Esophagus squamous epithelium (tissue), 5 donors: Measurements from ENCODE around the gene FRK. TPM values are rescaled to one million over a fixed set of nuclear protein-coding genes. Genes with fewer than 3 reads are reported as not detected.

ENCODE experiments used
- DNase-seq: peaks from one replicate; lab custom pipeline; 2025; lab: John Stamatoyannopoulos, UW
- H3K27ac ChIP-seq, 4 donors: fragments of 200-600 bp; sonication (generic); one replicate each; pipeline ENCODE4 v1.5.1; 2016 to 2019; ENCODE audit warnings: mild to moderate bottlenecking in 1 of 4
- H3K27me3 ChIP-seq, 4 donors: fragments of 200-600 bp; sonication (generic); 1 replicate in 3 of 4; 2 replicates in 1 of 4; pipeline versions ENCODE4 v1.5.1 to v1.6.0; 2017 to 2021; ENCODE audit warnings: antibody characterized with exemption in 1 of 4
- H3K36me3 ChIP-seq, 3 donors: fragments of 200-600 bp; sonication (generic); one replicate each; pipeline ENCODE4 v1.5.1; 2016 to 2019
- H3K4me1 ChIP-seq, 3 donors: fragments of 200-600 bp; sonication (generic); one replicate each; pipeline ENCODE4 v1.5.1; 2017 to 2019
- H3K4me3 ChIP-seq, 4 donors: fragments of 200-600 bp; sonication (generic); 1 replicate in 3 of 4; 2 replicates in 1 of 4; pipeline ENCODE4 v1.5.1; 2016 to 2019; ENCODE audit warnings: mild to moderate bottlenecking in 2 of 4, moderate library complexity in 1 of 4
- H3K9me3 ChIP-seq, 3 donors: fragments of 200-600 bp; sonication (generic); one replicate each; pipeline ENCODE4 v1.5.1; 2016 to 2019
- CTCF ChIP-seq, 6 experiments: fragments of 450-650 bp in 4 of 6; fragments of 200-600 bp in 2 of 6; sonication (generic) in 2 of 6; IDR thresholded peaks; one replicate each; pipeline ENCODE4 v1.5.1; 2016 to 2019; ENCODE audit warnings: antibody characterized with exemption in 6 of 6, mild to moderate bottlenecking in 4 of 6, moderate library complexity in 4 of 6
- POLR2A ChIP-seq, 4 donors: fragments of 450-650 bp; IDR thresholded peaks; one replicate each; pipeline ENCODE4 v1.6.1; 2017; ENCODE audit warnings: antibody characterized with exemption in 4 of 4, mild to moderate bottlenecking in 4 of 4, moderate library complexity in 3 of 4
- WGBS, 2 donors: methylation state at CpG; one replicate each; pipeline ENCODE4 v1.1.5; 2018; 5-methylcytosine and 5-hydroxymethylcytosine counted together
- intact Hi-C: fragments of 100-400 bp; cut with DNase I; formaldehyde crosslinking; loops from one replicate; pipeline ENCODE4 v1.15.0; 2022
- total RNA-seq, 4 donors: library from RNA; depleted of rRNA; stranded (reverse); fragments of >200 nt; gene quantifications; one replicate each; pipeline ENCODE4 v1.1.0, GENCODE V29; 2016
- donor health status: DM: yes; HTN: yes; CAD: no.

FRK gene
- total RNA-seq, 4 donors from 2014 or later = 5.0 to 12.1 (median 10.0) TPM

DNA sequence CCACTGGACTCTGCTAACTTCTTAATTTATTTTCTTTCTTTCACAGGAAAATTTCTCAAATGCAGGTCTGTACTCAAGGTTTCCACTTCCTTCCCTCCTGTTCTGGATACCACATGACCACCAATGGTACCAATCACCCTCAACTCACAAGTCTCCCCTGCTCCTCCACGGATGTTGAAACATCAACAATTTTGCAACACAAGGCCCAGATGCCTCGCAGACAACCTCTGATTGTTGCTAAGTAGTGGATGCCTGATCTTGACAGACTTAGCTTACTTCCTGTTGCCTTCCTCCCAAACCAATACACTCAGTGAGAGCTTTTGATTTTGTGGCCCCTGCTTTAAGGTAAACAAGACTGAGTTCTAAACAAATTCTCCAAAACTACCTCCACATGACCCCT, 146.6 kb downstream of the FRK start:
- H3K27ac ChIP-seq = no peak overlapping the region
- WGBS, 2 donors = 30 to 36% methylated on average over 2 of the region's 2 CpGs
- TF ChIP-seq CTCF (IDR thresholded peaks at IDR 0.05) (no peak), POLR2A (IDR thresholded peaks at IDR 0.05) (no peak)
- DNase-seq = no peak
- intact Hi-C loops = no loop called here
- H3K27me3 ChIP-seq = peaks cover 0 to 3% (median 0%) of the 10 kb centered on the region in 4 donors
- no peaks in the 10 kb centered on the region for H3K4me1 ChIP-seq
- no peaks in the 10 kb centered on the region for H3K36me3 ChIP-seq
- no peak overlapping the region for H3K4me3 ChIP-seq
- no peaks in the 10 kb centered on the region for H3K9me3 ChIP-seq

DNA sequence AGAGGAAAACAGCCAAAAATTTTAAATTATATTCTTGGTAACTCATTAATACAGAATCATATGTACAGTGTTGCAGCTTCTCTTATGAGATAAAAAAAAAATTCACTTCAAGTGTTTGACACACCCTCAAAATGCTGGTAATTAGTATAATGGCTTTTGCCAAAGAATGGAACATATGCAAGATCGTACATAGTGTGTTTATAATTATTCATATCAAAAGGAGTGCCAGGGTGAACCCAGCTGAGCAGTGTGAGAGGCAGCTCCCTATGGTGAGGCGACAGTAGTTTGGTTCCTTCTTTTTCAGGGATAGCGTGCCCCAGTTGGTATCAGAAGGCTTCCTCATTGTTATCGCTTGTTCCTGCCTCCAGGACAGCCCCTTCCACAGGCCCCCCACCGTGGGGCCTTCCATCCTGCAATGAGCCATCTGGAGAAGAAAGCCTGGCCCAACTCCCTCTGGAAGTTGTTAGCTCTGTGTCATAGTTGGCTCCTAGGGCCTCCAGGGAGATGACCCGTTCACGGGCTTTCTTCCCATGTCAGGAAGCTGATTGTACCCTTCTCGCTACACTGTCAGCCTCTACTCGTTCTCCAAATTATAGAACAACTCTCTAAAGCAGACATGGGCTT, 150.7 kb downstream of the FRK start:
- WGBS, 2 donors = 59 to 82% methylated on average over 9 of the region's 9 CpGs
- intact Hi-C loops = no loop called here
- Histone ChIP-seq H3K27ac (no peak overlapping the region), H3K4me1 (no peaks in the 10 kb centered on the region), H3K9me3 (no peaks in the 10 kb centered on the region), H3K36me3 (no peaks in the 10 kb centered on the region), H3K4me3 (no peak overlapping the region), H3K27me3 (peaks cover 0 to 3% (median 0%) of the 10 kb centered on the region in 4 donors)
- DNase-seq = no peak
- TF ChIP-seq CTCF (IDR thresholded peaks at IDR 0.05) (no peak), POLR2A (IDR thresholded peaks at IDR 0.05) (no peak)

DNA sequence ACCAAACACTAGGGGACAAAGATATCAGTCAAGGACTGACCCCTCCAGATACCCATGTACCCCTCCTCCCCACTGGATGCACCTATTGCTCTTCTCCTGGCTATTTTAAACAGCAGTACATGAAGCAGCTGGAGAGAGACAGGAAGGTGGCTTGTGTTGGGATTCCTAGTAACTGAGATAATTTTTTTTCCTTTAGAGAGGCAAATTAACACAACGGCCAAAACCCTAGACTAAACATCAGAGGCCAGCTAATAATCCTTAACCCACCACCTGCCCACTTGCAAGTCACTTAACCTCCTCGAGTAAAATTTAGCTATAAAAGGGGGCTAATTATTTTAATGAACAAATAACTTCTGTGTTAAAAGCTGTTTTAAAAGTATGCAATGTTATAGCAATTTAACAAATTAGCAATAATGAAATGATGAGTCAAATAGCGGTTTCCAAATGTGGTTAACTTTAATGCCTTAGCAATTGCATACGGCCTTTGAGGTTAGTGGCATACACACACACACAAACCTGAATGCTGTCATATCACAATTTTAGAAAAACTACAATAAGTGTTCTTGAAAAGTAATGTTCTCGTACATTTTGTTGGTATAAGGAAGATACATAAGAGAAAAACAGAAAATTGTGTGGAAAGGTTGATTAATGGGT, 151.7 kb downstream of the FRK start:
- WGBS, 2 donors = 62 to 65% methylated on average over 5 of the region's 5 CpGs
- Histone ChIP-seq H3K9me3 (no peaks in the 10 kb centered on the region), H3K36me3 (no peaks in the 10 kb centered on the region), H3K4me3 (no peak overlapping the region), H3K27ac (no peak overlapping the region), H3K4me1 (no peaks in the 10 kb centered on the region), H3K27me3 (peaks cover 0 to 3% (median 0%) of the 10 kb centered on the region in 4 donors)
- intact Hi-C loops = no loop called here
- DNase-seq = no peak
- TF ChIP-seq POLR2A (IDR thresholded peaks at IDR 0.05) (no peak), CTCF (IDR thresholded peaks at IDR 0.05) (no peak)

- intact Hi-C loops = no loop called here
Measured at GRCh38 chr6:115905471-115905870, 155.2 kb downstream of the FRK start.

More at GRCh38 chr6:115905471-115905870, 155.2 kb downstream of the FRK start:
- TF ChIP-seq CTCF (IDR thresholded peaks at IDR 0.05) (no peak), POLR2A (IDR thresholded peaks at IDR 0.05) (no peak)
- no peaks in the 10 kb centered on the region for H3K36me3 ChIP-seq
- H3K9me3 ChIP-seq = no peaks in the 10 kb centered on the region
- no peaks in the 10 kb centered on the region for H3K4me1 ChIP-seq
- DNase-seq = no peak
- no peaks in the 10 kb centered on the region for H3K27me3 ChIP-seq
- 37 to 46% methylated on average over 5 of the region's 5 CpGs for WGBS, 2 donors
- H3K27ac ChIP-seq = no peak overlapping the region
- H3K4me3 ChIP-seq = no peak overlapping the region
